ENCODE data around the gene NPIPA1.
"Not testable (repeated sequence)": the region's sequence is repeated elsewhere in the genome, so short reads cannot be mapped to it uniquely, and the experiment has no call there.

The NPIPA1 gene

DNA sequence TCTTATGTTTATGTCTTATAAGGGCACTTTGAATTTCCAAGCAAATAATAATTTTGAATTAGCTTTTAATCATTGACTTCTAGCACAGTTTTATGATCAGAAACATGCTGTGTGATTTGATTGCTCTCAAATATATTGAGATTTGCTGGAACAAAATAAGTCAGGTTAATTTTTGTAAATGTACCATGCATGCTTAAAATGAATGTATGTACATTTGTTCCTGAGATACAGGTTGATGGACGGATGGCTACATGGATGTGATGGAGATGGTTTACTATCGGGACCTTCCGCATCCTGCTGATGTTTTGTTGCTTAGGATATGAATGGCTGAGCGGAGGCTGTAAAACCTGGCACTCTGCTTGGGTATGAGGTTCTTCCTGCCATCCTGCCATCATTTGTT is at the start of gene NPIPA1:
TSS of gene NPIPA1 (plus strand) at position 301 of the 400 bp plus-strand sequence. CDS start at position 301, 0 bp downstream.
- not testable (repeated sequence) for DNase-seq

DNA sequence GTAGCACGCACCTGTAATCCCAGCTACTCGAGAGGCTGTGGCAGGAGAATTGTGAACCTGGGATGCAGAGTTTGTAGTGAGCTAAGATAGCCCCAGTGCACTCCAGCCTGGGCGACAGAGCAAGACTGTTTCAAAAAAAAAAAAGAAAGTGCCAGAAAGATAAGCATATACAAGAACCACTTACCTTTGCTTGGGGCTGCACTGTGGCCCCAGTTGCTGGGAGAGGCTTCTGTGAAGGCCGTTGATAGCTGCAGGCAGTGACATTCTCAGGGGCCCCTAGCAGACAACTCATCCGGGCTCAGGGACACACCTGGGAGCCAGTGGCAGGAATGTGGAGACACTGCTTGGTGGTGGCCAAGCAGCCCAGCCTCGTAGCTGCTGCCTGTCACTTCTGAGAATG is 45.1 kb upstream of the NPIPA1 start:
- not testable (repeated sequence) for DNase-seq

DNA sequence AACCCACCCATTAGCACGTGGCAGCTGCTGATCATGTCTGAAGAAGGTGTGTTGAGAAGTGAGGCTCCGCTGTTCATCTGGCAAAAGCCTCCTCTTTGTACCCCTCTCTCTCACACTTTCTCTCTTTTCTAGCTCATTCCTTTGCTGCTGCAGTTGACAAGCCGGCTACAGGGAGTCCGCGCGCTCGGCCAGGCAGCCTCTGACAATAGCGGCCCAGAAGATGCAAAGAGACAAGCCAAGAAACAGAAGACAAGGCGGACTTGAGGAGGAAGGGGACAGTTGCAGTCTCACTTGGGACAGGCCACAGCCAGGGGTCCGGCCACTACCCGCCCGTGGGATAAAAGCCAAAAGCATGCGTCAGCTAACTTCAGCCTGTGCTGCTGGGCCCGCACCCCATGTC is 41.9 kb upstream of the NPIPA1 start:
- not testable (repeated sequence) for DNase-seq

DNA sequence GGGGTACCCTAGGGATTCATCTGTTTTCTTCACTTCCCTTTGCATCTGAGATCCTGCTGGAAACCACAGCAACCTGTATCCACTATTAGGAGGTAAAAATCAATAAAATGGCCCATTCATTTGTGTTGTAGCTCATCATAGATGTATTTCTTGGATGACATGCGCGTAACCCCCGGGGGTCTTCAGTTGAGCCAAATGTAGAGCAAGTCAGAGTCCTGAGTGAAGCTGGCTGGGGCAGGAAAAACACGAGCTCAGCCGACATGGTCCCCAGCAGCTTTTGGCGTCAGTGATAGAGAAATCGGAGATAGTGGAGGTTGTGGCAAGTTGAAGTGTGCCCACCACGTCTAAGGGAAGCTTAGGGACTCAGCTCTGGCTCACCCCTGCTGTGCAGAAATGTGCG is 41.2 kb upstream of the NPIPA1 start:
- DNase-seq: not testable (repeated sequence)

DNA sequence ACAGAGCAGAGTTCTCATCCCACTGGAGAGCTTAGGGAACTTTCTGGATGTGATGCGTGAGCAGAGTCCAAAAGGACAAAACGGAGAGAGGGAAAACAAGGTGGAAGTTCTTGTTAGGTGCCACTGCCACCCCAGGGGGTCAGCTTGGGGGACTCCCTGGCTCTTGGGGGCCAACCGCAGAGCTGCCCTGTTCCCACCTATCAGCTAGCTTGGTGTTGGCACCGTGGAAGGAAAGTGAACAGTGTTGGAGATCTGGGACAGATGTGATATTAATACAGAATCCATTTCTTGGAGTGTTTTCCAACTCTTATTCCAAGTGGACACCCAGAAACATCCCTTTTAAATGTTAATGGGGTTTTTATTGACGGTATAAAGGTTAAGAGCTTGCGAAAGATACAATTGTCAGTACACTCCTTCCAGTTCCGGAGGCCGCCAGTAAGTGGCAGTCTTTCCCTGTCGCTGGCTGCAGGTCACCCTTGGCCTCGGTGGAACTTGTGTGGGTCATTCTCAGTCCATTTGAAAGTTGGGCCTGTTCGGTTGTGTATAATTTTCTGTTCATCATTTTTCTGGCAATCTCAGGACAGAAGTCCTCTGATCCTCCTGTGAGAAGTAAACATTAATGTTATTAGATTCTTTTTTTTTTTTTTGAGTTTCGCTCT is 40.1 kb upstream of the NPIPA1 start:
- DNase-seq: not testable (repeated sequence)

DNA sequence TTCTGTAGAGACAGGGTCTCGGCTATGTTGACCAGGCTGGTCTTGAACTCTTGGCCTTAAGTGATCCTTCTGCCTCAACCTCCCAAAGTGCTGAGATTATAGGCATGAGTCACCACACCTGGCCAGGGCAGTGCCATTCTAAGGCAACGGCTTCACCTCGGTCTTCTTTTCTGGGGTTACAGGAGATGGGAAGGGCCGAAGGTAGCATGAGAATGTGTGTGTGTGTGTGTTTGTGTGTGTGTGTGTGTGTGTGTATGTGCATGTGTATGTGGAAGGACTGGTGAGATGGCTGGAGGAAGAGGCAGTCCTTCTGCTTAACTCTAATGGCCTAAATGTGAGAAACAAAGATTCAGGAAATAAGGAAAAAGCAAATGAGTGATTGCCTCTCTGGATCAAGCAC is 39.1 kb upstream of the NPIPA1 start:
- DNase-seq: not testable (repeated sequence)

DNA sequence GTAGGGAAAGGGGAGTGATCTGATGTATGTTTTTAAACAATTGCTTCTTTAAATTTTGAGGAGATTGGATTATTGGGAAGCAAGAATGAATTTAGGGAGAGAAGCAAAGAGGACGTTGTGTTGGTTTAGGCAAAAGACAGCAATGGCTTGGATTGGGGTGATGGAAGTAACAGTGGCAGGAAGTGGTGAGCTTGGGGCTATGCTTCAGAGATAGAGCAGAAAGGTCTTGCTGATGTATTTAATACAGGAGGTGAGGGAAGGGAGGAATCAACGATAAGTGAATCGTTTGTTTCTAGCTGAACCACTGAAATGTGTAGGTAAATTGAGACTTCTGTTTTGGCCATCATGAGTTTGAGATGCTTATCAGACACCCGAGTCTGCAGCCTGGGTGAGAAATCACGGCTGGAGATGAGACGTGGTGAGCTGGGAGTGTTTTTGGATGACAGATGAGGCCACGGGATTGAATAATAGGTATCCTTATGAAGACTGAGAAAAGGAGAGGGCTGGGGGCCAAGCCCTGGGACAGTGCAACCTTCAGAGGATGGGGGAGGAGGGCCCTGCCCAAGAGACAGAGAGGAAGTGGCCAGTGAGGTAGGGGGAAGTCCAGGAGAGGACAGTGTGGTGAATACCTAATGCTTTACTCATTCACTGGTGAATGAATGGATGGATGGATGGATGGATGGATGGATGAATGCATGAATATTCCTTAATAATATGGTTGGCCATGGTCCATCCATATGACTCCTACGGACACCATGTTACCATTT is 33.9 kb upstream of the NPIPA1 start:
- not testable (repeated sequence) for DNase-seq

DNA sequence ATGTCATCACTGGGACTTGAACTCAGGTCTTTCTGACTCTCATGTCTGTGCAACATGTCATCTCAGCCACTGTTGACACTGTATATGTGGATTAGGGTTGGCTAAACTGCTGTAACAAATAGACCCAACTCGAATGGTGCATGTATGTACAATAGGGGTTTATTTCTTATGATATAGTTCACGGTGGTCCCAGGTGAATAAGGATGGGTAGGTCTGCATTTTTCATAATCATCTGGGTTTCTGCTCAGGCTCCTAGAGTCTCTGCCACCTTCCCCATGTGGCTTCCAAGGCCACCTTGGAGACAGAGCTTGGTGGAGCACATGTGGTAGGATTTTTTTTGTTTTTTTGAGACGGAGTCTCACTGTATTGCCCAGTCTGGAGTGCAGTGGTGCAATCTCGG is 27.5 kb upstream of the NPIPA1 start:
- not testable (repeated sequence) for DNase-seq

DNA sequence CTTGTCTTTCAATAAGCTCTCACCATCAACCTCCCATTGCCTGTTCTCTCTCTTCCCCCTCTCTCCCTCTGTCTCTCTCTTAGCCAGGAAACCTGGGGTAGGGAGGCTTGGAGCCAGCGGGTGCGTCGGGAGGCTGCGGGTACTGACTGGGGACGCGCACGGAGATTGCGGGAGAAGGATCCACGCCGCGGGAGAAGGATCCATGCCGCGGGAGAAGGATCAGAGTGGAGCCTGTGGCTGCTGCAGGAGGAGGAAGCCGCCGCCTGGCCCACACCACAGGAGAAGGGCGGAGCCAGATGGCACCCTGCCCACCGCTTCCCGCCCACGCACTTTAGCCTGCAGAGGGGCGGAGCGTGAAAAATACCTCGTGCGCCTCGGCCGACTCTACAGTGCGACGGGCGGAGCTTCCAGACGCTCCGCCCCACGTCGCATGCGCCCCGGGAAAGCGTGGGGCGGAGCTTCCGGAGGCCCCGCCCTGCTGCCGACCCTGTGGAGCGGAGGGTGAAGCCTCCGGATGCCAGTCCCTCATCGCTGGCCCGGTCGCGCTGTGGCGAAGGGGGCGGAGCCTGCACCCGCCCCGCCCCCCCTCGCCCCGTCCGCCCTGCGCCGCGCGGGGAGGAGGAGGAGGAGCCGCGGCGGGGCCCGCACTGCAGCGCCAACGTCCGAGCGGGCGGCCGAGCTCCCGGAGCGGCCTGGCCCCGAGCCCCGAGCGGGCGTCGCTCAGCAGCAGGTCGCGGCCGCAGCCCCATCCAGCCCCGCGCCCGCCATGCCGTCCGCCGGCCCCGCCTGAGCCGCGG is 26.2 kb upstream of the NPIPA1 start:
- DNase-seq: not testable (repeated sequence)

DNA sequence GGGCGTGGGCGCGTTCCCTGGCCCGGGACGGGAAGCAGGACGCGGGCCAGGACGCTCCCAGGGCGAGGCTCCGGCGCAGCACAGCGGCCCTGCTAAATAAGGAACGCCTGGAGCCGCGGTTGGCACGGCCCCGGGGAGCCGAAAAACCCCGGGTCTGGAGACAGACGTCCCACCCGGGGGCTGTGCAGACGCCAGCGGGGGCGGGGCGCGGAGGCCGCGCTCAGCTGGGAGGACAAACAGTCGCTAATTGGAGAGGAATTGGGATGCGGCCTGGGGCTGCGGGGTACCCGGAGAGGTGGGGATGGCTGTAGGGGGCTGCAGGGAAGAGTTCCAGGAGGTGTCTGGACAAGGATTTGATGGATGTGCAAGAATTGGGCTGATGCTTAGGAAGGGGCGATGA is 25.3 kb upstream of the NPIPA1 start:
- DNase-seq: not testable (repeated sequence)

DNA sequence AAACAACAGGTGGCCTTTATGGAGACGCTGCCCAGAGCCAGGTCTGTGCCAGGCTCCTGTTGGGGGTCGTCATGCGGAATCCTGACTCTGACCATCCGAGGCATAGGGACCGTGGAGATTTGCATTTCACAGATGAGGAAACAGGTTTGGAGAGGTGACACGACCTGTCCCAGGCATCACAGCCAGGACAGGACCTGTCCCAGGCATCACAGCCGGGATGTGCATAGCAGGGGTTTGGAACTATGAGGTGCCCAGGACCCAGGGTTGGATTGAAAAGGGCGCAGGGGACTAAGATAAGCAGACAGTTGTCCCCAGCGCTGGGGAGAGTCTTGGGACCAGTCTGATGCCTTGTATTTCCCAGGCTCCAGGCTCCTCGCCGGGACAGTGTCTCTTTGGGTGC is 24.7 kb upstream of the NPIPA1 start:
- not testable (repeated sequence) for DNase-seq

DNA sequence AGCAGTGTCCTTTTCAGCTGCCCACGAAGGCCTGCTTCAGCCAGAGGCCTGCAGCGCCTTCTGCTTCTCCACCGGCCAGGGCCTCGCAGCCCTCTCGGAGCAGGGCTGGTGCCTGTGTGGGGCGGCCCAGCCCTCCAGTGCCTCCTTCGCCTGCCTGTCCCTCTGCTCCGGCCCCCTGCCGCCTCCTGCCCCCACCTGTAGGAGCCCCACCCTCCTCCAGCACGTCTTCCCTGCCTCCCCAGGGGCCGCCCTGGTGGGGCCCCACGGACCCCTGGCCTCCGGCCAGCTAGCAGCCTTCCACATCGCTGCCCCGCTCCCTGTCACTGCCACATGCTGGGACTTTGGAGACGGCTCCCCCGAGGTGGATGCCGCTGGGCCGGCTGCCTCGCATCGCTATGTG is 18.7 kb upstream of the NPIPA1 start:
- not testable (repeated sequence) for DNase-seq

DNA sequence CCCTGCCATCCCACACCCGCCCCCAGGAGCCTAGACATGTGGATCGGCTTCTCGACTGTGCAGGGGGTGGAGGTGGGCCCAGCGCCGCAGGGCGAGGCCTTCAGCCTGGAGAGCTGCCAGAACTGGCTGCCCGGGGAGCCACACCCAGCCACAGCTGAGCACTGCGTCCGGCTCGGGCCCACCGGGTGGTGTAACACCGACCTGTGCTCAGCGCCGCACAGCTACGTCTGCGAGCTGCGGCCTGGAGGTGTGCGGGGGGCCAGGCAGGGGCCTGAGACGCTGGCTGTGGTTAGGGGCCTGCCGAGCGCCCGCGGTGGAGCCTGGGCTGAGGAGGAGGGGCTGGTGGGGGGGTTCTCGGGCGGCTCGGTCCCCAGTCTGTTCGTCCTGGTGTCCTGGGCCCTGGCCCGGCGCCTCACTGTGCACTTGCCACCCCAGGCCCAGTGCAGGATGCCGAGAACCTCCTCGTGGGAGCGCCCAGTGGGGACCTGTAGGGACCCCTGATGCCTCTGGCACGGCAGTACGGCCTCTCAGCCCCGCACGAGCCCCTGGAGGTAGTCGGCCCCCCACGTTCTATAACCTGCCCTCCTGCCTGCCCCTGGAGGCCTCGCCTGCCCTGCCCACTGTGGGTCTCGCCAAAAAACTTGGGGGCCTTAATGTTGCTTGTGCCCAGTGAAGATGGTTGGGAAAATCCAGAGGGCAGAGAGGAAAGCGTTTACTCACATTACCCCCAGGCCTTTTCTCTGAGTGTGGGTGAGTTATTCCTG is 17.2 kb upstream of the NPIPA1 start:
- not testable (repeated sequence) for DNase-seq

DNA sequence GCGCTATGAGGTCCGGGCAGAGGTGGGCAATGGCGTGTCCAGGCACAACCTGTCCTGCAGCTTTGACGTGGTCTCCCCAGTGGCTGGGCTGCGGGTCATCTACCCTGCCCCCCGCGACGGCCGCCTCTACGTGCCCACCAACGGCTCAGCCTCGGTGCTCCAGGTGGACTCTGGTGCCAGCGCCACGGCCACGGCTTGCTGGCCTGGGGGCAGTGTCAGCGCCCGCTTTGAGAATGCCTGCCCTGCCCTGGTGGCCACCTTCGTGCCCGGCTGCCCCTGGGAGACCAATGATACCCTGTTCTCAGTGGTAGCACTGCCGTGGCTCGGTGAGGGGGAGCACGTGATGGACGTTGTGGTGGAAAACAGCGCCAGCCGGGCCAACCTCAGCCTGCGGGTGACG is 15.0 kb upstream of the NPIPA1 start:
- not testable (repeated sequence) for DNase-seq

DNA sequence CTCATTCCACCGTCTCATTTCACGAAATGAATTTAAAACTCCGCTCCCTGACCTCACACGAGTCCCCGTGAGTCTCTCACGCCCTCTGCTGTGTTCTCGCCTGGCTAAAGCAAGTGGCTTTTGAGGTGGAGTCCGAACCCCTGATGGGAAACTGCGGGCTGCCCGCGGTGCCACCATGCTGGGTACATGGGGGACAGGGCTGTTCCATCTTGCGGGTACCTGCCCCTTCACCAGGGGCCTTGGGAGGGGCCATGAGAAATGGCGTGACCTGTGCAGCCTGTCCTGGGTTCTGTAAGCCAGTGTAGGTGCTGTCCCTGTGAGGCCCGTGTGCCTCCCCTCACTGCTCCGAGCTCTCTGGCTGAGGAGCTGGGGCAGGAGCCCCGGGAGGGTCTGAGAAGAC is 14.3 kb upstream of the NPIPA1 start:
- DNase-seq: not testable (repeated sequence)

DNA sequence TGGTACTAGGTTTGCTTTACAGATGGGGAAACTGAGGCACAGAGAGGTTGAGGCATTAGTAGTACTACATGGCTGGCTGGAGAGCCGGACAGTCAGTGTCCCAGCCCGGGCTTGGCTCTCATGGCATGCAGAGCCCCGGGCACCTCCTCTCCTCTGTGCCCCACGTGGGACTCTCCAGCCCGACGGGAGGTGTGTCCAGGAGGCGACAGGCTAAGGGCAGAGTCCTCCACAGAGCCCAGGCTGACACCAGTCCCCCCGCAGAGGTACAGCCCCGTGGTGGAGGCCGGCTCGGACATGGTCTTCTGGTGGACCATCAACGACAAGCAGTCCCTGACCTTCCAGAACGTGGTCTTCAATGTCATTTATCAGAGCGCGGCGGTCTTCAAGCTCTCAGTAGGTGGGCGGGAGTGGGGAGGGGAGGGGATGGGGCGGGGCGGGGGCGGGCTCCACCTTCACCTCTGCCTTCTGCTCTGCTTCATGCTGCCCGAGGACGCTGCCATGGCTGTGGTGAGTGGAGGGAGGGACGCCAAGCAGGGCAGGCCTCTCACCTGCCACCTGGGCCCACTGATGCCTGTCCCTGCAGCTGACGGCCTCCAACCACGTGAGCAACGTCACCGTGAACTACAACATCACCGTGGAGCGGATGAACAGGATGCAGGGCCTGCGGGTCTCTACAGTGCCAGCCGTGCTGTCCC is 13.7 kb upstream of the NPIPA1 start:
- not testable (repeated sequence) for DNase-seq

DNA sequence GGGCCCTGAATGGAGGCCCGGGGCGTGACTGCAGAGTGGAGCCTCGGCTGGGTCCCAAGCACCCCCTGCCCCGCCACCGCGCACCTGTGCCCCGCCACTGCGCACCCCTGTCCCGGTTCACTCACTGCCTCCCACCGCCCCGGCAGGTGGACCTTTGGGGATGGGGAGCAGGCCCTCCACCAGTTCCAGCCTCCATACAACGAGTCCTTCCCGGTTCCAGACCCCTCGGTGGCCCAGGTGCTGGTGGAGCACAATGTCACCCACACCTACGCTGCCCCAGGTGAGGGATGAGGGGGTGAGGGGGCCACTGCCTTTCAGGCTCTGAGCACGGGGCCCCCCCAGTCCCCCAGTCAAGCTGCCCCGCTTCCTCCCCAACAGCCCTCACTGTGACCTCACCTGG is 12.9 kb upstream of the NPIPA1 start:
- DNase-seq: not testable (repeated sequence)

DNA sequence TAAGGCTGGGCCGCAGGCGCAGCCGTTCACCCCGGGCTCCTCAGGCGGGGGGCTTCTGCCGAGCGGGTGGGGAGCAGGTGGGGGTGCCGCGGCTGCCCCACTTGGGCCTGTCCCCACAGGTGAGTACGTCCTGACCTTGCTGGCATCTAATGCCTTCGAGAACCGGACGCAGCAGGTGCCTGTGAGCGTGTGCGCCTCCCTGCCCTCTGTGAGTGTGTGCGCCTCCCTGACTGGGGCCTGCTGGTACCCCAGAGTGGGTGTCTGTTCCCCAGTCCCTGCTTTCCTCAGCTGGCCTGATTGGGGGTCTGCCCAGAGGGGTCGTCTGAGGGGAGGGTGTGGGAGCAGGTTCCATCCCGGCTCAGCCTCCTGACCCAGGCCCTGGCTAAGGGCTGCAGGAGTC is 12.3 kb upstream of the NPIPA1 start:
- DNase-seq: not testable (repeated sequence)

DNA sequence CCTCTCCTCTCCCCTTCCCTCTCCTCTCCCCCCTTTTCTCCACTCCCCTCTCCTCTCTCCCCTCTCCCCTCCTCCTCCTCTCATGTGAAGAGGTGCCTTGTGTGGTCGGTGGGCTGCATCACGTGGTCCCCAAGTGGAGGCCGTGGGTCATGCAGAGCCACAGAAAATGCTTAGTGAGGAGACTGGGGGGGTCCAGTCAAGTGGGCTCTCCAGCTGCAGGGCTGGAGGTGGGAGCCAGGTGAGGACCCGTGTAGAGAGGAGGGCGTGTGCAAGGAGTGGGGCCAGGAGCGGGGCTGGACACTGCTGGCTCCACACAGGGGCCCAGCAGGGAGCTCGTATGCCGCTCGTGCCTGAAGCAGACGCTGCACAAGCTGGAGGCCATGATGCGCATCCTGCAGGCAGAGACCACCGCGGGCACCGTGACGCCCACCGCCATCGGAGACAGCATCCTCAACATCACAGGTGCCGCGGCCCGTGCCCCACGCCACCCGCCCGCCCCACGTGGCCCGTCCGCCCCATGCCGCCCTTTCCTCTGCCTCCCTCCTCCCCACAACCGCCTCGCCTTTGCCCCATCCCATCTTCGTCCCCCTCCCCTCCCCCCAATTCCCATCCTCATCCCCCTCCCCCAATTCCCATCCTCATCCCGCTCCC is 9.1 kb upstream of the NPIPA1 start:
- not testable (repeated sequence) for DNase-seq

DNA sequence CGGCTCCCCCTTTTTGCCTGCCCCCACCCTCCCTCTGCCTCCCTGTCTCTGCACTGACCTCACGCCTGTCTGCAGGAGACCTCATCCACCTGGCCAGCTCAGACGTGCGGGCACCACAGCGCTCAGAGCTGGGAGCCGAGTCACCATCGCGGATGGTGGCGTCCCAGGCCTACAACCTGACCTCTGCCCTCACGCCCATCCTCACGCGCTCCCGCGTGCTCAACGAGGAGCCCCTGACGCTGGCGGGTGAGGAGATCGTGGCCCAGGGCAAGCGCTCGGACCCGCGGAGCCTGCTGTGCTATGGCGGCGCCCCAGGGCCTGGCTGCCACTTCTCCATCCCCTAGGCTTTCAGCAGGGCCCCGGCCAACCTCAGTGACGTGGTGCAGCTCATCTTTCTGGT is 8.1 kb upstream of the NPIPA1 start:
- not testable (repeated sequence) for DNase-seq

DNA sequence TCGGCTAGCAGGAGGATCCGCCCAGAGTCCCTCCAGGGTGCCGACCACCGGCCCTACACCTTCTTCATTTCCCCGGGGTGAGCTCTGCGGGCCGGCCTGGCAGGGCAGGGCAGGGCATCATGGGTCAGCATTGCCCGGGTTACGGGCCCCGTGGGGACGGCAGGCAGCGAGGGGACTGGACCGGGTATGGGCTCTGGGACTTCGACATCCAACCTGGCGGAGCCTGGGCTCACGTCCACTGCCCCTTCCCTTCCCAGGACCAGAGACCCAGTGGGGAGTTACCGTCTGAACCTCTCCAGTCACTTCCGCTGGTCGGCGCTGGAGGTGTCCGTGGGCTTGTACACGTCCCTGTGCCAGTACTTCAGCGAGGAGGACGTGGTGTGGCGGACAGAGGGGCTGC is 7.0 kb upstream of the NPIPA1 start:
- DNase-seq: not testable (repeated sequence)

Measured in amniotic stem cell (primary cell).